HG03064 (cell line): ENCODE data around the gene PLPP7.

Experiments
- ATAC-seq: cut with Tn5 transposase; IDR thresholded peaks from one replicate; pipeline ENCODE4 v1.9.1; 2021; ENCODE audit warnings: low read depth; ENCODE audit not compliant: unreplicated experiment

Gene PLPP7

GRCh38 chr9:131280660-131281059 is 8.9 kb upstream of the PLPP7 start:
- no peak for ATAC-seq

GRCh38 chr9:131281119-131281965 is 8.2 kb upstream of the PLPP7 start:
- ATAC-seq = no peak

GRCh38 chr9:131282175-131282574 is 7.3 kb upstream of the PLPP7 start:
- no peak for ATAC-seq

- no peak for ATAC-seq
Measured at GRCh38 chr9:131282688-131283422, 6.7 kb upstream of the PLPP7 start.

GRCh38 chr9:131284856-131285255 is 4.7 kb upstream of the PLPP7 start:
- ATAC-seq = no peak

- no peak for ATAC-seq
Measured at GRCh38 chr9:131287359-131287758, 2.2 kb upstream of the PLPP7 start.

GRCh38 chr9:131288217-131288616 is 1.3 kb upstream of the PLPP7 start:
- no peak for ATAC-seq

GRCh38 chr9:131290036-131290766 is 678 bp downstream of the PLPP7 start:
- ATAC-seq = no peak

GRCh38 chr9:131290767-131291370 is 1.3 kb downstream of the PLPP7 start:
- no peak for ATAC-seq

- ATAC-seq = no peak
Measured at GRCh38 chr9:131291795-131292315, 2.3 kb downstream of the PLPP7 start.

GRCh38 chr9:131292937-131293336 is 3.4 kb downstream of the PLPP7 start:
- ATAC-seq = no peak

- ATAC-seq = no peak
Measured at GRCh38 chr9:131296460-131296859, 6.9 kb downstream of the PLPP7 start.

GRCh38 chr9:131296906-131297500 is 7.5 kb downstream of the PLPP7 start:
- ATAC-seq = no peak

- ATAC-seq = no peak
Measured at GRCh38 chr9:131297903-131298302, 8.4 kb downstream of the PLPP7 start.

GRCh38 chr9:131298341-131298740 is 8.8 kb downstream of the PLPP7 start:
- ATAC-seq = no peak

GRCh38 chr9:131298816-131299215 is 9.3 kb downstream of the PLPP7 start:
- ATAC-seq = no peak

GRCh38 chr9:131299346-131299960 is 9.9 kb downstream of the PLPP7 start:
- no peak for ATAC-seq

- ATAC-seq = no peak
Measured at GRCh38 chr9:131299961-131300347, 10.4 kb downstream of the PLPP7 start.

- no peak for ATAC-seq
Measured at GRCh38 chr9:131300444-131300843, 10.9 kb downstream of the PLPP7 start.
